Esophagus squamous epithelium (tissue), 5 donors: Measurements from ENCODE around the gene BHMT. TPM values are rescaled to one million over a fixed set of nuclear protein-coding genes. Genes with fewer than 3 reads are reported as not detected.
A peak's percentile ranks its signal among the peaks of the same experiment; 100 is the strongest.

ENCODE experiments used
- DNase-seq: peaks from one replicate; lab custom pipeline; 2025; lab: John Stamatoyannopoulos, UW
- H3K27ac ChIP-seq, 4 donors: fragments of 200-600 bp; sonication (generic); one replicate each; pipeline ENCODE4 v1.5.1; 2016 to 2019; ENCODE audit warnings: mild to moderate bottlenecking in 1 of 4
- H3K27me3 ChIP-seq, 4 donors: fragments of 200-600 bp; sonication (generic); 1 replicate in 3 of 4; 2 replicates in 1 of 4; pipeline versions ENCODE4 v1.5.1 to v1.6.0; 2017 to 2021; ENCODE audit warnings: antibody characterized with exemption in 1 of 4
- H3K36me3 ChIP-seq, 3 donors: fragments of 200-600 bp; sonication (generic); one replicate each; pipeline ENCODE4 v1.5.1; 2016 to 2019
- H3K4me1 ChIP-seq, 3 donors: fragments of 200-600 bp; sonication (generic); one replicate each; pipeline ENCODE4 v1.5.1; 2017 to 2019
- H3K4me3 ChIP-seq, 4 donors: fragments of 200-600 bp; sonication (generic); 1 replicate in 3 of 4; 2 replicates in 1 of 4; pipeline ENCODE4 v1.5.1; 2016 to 2019; ENCODE audit warnings: mild to moderate bottlenecking in 2 of 4, moderate library complexity in 1 of 4
- H3K9me3 ChIP-seq, 3 donors: fragments of 200-600 bp; sonication (generic); one replicate each; pipeline ENCODE4 v1.5.1; 2016 to 2019
- POLR2A ChIP-seq, 4 donors: fragments of 450-650 bp; IDR thresholded peaks; one replicate each; pipeline ENCODE4 v1.6.1; 2017; ENCODE audit warnings: antibody characterized with exemption in 4 of 4, mild to moderate bottlenecking in 4 of 4, moderate library complexity in 3 of 4
- WGBS, 2 donors: methylation state at CpG; one replicate each; pipeline ENCODE4 v1.1.5; 2018; 5-methylcytosine and 5-hydroxymethylcytosine counted together
- intact Hi-C: fragments of 100-400 bp; cut with DNase I; formaldehyde crosslinking; loops from one replicate; pipeline ENCODE4 v1.15.0; 2022
- total RNA-seq, 4 donors: library from RNA; depleted of rRNA; stranded (reverse); fragments of >200 nt; gene quantifications; one replicate each; pipeline ENCODE4 v1.1.0, GENCODE V29; 2016
- TF ChIP-seq, protein P1 (sequence below), 6 experiments: fragments of 450-650 bp in 4 of 6; fragments of 200-600 bp in 2 of 6; sonication (generic) in 2 of 6; IDR thresholded peaks; one replicate each; pipeline ENCODE4 v1.5.1; 2016 to 2019; ENCODE audit warnings: antibody characterized with exemption in 6 of 6, mild to moderate bottlenecking in 4 of 6, moderate library complexity in 4 of 6
- donor health status: DM: yes; HTN: yes; CAD: no.

Gene BHMT
- total RNA-seq, 4 donors from 2014 or later = 0.95 to 1.2 TPM; not detected in 2

DNA sequence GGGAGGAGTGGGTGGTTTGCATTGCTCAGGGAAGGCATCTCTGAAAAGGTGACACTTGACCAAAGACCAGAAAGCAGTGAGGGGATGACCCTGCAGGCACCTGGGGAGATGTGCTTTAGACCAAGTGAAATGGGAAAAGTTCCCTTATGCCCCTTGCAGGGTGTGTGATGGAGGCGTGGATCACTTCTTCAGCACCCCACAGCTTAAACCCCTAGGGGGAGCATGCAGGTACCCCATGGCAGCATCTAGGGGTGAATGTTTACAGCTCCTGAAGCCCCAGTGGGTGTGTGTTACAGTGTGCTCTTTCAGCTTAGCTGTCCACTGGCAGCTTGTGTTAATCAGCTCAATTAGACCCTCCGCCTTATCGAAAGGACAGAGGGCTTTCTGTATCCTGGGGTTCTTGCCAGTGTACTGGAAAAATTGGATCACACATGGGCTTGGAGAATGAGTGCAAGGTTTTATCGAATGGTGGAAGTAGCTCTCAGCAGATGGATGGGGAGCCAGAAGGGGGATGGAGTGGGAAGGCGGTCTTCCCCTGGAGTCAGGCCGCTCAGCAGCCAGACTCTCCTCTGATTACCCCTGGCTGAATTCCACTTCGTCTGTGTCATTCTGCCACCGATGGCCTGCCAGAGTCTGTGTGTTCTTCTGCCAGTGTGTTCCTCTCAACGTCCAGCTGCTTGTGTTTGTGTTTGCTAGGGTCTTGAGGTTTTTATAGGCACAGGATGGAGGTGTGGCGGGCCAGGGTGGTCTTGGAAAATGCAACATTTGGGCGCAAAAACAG, 35.8 kb upstream of the BHMT start:
- intact Hi-C loops = no loop called here
- Histone ChIP-seq H3K27ac (no peak overlapping the region), H3K27me3 (no peaks in the 10 kb centered on the region), H3K9me3 (peaks cover 0 to 8% (median 0%) of the 10 kb centered on the region in 3 donors), H3K4me3 (no peak overlapping the region), H3K4me1 (no peaks in the 10 kb centered on the region), H3K36me3 (no peaks in the 10 kb centered on the region)
- no peak for DNase-seq
- WGBS, 2 donors = 79 to 87% methylated on average over 4 to 8 of the region's 11 CpGs
- TF ChIP-seq, protein P1, sequence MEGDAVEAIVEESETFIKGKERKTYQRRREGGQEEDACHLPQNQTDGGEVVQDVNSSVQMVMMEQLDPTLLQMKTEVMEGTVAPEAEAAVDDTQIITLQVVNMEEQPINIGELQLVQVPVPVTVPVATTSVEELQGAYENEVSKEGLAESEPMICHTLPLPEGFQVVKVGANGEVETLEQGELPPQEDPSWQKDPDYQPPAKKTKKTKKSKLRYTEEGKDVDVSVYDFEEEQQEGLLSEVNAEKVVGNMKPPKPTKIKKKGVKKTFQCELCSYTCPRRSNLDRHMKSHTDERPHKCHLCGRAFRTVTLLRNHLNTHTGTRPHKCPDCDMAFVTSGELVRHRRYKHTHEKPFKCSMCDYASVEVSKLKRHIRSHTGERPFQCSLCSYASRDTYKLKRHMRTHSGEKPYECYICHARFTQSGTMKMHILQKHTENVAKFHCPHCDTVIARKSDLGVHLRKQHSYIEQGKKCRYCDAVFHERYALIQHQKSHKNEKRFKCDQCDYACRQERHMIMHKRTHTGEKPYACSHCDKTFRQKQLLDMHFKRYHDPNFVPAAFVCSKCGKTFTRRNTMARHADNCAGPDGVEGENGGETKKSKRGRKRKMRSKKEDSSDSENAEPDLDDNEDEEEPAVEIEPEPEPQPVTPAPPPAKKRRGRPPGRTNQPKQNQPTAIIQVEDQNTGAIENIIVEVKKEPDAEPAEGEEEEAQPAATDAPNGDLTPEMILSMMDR (IDR thresholded peaks at IDR 0.05) = no peak
- no peak for TF ChIP-seq POLR2A (IDR thresholded peaks at IDR 0.05)

DNA sequence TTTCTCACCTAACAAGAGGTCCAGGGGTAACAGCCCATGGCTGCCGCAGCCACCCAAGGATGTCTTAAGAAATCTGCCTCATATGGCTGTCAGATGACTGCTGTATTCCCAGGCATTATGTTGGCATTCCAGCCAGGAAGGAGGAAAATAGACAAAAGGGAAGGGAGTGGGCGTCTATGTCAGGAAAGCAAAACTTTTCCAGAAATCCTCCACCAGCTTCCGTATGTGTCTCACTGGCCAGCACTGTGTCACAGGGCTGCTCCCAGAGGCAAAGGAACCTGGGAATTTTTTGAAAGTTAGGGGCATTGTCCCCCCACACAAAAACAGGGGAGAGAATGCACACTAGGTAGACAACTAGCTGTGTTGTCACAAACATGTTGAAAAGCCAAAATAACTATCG, 34.8 kb upstream of the BHMT start:
- no peak for TF ChIP-seq POLR2A (IDR thresholded peaks at IDR 0.05)
- TF ChIP-seq, protein P1 (IDR thresholded peaks at IDR 0.05) = no peak
- Histone ChIP-seq H3K4me1 (no peaks in the 10 kb centered on the region), H3K4me3 (no peak overlapping the region), H3K27ac (peak overlapping the region in 1 of 4 donors; percentile 20), H3K36me3 (no peaks in the 10 kb centered on the region), H3K9me3 (peaks cover 0 to 8% (median 0%) of the 10 kb centered on the region in 3 donors), H3K27me3 (no peaks in the 10 kb centered on the region)
- DNase-seq = no peak
- intact Hi-C loops = no loop called here
- 51 to 79% methylated on average over 4 of the region's 4 CpGs for WGBS, 2 donors

DNA sequence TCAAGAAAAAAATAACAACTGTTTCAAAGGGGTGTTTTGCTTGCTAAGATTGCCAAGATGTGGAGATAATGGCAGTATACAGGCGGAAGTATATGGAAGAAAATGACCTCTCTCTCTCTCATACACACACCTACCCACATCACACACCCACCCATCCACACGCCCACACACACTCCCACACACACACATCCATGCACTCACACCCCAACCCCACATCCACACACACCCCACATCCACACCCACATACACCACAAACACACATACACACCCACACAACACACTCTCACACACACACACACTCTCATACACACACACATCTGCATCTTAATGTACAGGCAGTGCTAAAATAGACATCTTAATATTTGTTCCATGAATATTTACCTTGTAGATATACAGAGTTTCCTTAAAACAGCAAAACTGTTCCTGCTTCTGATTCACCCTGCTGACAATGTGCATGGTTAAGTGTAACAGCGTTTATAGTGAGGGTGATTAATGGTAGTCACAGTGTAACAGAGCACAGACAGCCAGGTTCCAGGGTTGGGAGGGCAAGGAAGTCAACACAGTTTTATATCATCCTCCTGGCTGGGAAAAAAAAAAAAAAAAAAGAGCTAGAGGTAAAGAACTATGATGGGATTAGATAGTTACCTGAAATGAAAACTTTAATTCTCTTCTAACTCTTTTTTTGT, 33.8 kb upstream of the BHMT start:
- H3K9me3 ChIP-seq = peaks cover 0 to 8% (median 0%) of the 10 kb centered on the region in 3 donors
- intact Hi-C loops = no loop called here
- WGBS, 2 donors = 52 to 56% methylated on average over 3 of the region's 3 CpGs
- no peaks in the 10 kb centered on the region for H3K27me3 ChIP-seq
- DNase-seq = no peak
- H3K4me3 ChIP-seq = no peak overlapping the region
- no peaks in the 10 kb centered on the region for H3K36me3 ChIP-seq
- no peaks in the 10 kb centered on the region for H3K4me1 ChIP-seq
- TF ChIP-seq POLR2A (IDR thresholded peaks at IDR 0.05) = no peak
- TF ChIP-seq, protein P1 (IDR thresholded peaks at IDR 0.05) = no peak
- H3K27ac ChIP-seq = no peak overlapping the region

DNA sequence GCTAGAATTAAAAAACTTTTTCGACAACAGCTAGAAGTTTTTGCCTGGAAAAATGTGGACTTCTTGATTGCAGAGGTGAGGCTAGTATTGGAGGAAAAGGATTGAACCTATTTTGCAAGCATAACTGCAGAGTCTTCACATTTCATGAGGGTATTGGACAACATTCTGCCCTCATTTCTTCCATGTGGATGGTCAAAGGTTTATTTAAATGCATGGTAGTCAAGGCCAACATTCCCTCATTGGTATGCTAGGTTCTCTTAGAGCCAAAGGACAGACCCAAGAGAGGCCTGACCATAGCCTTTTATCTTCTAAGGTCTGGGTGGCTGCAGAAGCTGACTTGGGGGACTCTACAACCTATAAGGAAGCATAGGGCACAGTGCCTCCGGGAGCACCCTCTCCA, 30.8 kb upstream of the BHMT start:
- H3K27ac ChIP-seq = no peak overlapping the region
- TF ChIP-seq, protein P1 (IDR thresholded peaks at IDR 0.05) = no peak
- TF ChIP-seq POLR2A (IDR thresholded peaks at IDR 0.05) = no peak
- 76 to 86% methylated on average over 2 of the region's 2 CpGs for WGBS, 2 donors
- H3K36me3 ChIP-seq = no peaks in the 10 kb centered on the region
- H3K9me3 ChIP-seq = no peaks in the 10 kb centered on the region
- intact Hi-C loops = no loop called here
- H3K27me3 ChIP-seq = no peaks in the 10 kb centered on the region
- no peaks in the 10 kb centered on the region for H3K4me1 ChIP-seq
- DNase-seq = no peak
- no peak overlapping the region for H3K4me3 ChIP-seq

DNA sequence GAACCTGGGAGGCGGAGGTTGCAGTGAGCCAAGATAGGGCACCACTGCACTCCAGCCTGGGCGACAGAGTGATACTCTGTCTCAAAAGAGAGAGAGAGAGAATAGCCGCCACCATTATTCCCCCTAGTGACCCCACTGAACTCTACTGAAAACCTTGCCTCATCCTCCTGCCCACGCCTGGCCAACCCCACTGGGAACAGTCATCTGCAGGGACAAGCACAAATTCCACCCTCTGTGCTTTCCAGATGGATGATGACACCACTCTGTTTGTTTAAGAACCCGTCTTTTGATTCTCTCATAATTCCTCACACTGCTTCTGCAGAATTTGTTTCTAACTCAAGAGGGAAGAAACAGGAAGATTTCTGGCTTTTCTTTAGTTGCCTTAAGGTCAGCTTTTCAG, 29.8 kb upstream of the BHMT start:
- TF ChIP-seq, protein P1 (IDR thresholded peaks at IDR 0.05) = no peak
- no peak for TF ChIP-seq POLR2A (IDR thresholded peaks at IDR 0.05)
- Histone ChIP-seq H3K4me3 (no peak overlapping the region), H3K36me3 (no peaks in the 10 kb centered on the region), H3K27me3 (no peaks in the 10 kb centered on the region), H3K27ac (no peak overlapping the region), H3K9me3 (no peaks in the 10 kb centered on the region), H3K4me1 (no peaks in the 10 kb centered on the region)
- intact Hi-C loops = no loop called here
- 85% methylated on average over 5 of the region's 5 CpGs for WGBS, 2 donors
- DNase-seq = no peak
